B cell (primary cell): ENCODE results near the gene CASP2. TPM values are rescaled to one million over a fixed set of nuclear protein-coding genes. Genes with fewer than 3 reads are reported as not detected.

ENCODE experiments used
- ATAC-seq: fragments of 200-7000 bp; cut with Tn5 transposase; one replicate; pipeline ENCODE4 v1.10.0; 2021; ENCODE audit warnings: low read depth, mild to moderate bottlenecking, moderate number of reproducible peaks, moderate library complexity
- CTCF ChIA-PET: fragments of 350-600 bp; sonication (Branson Sonifier 250); formaldehyde crosslinking; loops from one replicate; lab custom pipeline; 2021; ENCODE audit warnings: antibody characterized with exemption, inconsistent platforms; lab: Charles Lee
- POLR2A ChIA-PET: fragments of 350-600 bp; sonication (Branson Sonifier 250); formaldehyde crosslinking; loops from one replicate; lab custom pipeline; 2021; ENCODE audit warnings: antibody characterized with exemption; lab: Charles Lee
- DNase-seq: peaks from one replicate; pipeline ENCODE4 v3.0.0; 2013
- H2AFZ ChIP-seq: 2 replicates; pipeline ENCODE4 v1.6.1; 2012; ENCODE audit warnings: mild to moderate bottlenecking, low read depth, low read length; ENCODE audit not compliant: insufficient read depth, poor library complexity, severe bottlenecking
- H3K27ac ChIP-seq, 2 donors: 1 replicate in 1 of 2; 2 replicates in 1 of 2; pipeline ENCODE4 v1.5.1; 2012 to 2013; ENCODE audit warnings: low read length in 2 of 2, mild to moderate bottlenecking in 2 of 2, moderate library complexity in 1 of 2
- H3K27me3 ChIP-seq, 4 experiments: fragments of 200-600 bp in 1 of 4; sonication (generic) in 1 of 4; replicated peaks in 1 of 4; 1 replicate in 2 of 4; 2 replicates in 2 of 4; pipeline versions ENCODE4 v1.6.1 to v1.7.0; 2013 to 2016; ENCODE audit warnings: low read length in 3 of 4, mild to moderate bottlenecking in 2 of 4, mixed read lengths in 1 of 4, moderate library complexity in 1 of 4; ENCODE audit not compliant: insufficient read depth in 4 of 4, control insufficient read depth in 3 of 4; ENCODE audit errors: control extremely low read depth in 1 of 4
- H3K36me3 ChIP-seq, 2 experiments: replicated peaks in 1 of 2; 1 replicate in 1 of 2; 2 replicates in 1 of 2; pipeline versions ENCODE4 v1.6.1 to v1.7.1; 2013; ENCODE audit warnings: low read length in 1 of 2; ENCODE audit not compliant: insufficient read depth in 2 of 2, control insufficient read depth in 1 of 2; ENCODE audit errors: control extremely low read depth in 1 of 2, extremely low read depth in 1 of 2
- H3K4me1 ChIP-seq, 2 donors: fragments of 200-600 bp in 1 of 2; sonication (generic) in 1 of 2; 1 replicate in 1 of 2; 2 replicates in 1 of 2; pipeline versions ENCODE4 v1.5.1 to v1.6.1; 2013 to 2017; ENCODE audit warnings: low read length in 2 of 2; ENCODE audit not compliant: control insufficient read depth in 2 of 2, insufficient read depth in 2 of 2
- H3K4me2 ChIP-seq: replicated peaks from 2 replicates; pipeline ENCODE3; 2012; ENCODE audit warnings: mild to moderate bottlenecking, low read depth, low read length; ENCODE audit not compliant: poor library complexity, severe bottlenecking
- H3K4me3 ChIP-seq, 5 experiments: fragments of 200-600 bp in 1 of 5; sonication (generic) in 1 of 5; 1 replicate in 3 of 5; 2 replicates in 2 of 5; pipeline versions ENCODE4 v1.5.1 to v1.7.0; 2011 to 2016; ENCODE audit warnings: low read length in 4 of 5, mild to moderate bottlenecking in 4 of 5, low read depth in 2 of 5, control low read depth in 1 of 5, moderate library complexity in 1 of 5; ENCODE audit not compliant: insufficient read depth in 1 of 5; ENCODE audit errors: control extremely low read depth in 1 of 5, extremely low read depth in 1 of 5
- H3K79me2 ChIP-seq: fragments of 200-600 bp; sonication (generic); one replicate; pipeline ENCODE4 v1.6.0; 2016; ENCODE audit warnings: low read length; ENCODE audit not compliant: control insufficient read depth, insufficient read depth
- H3K9ac ChIP-seq: fragments of 200-600 bp; sonication (generic); 2 replicates; pipeline ENCODE4 v1.6.1; 2017; ENCODE audit warnings: mild to moderate bottlenecking, low read length, moderate library complexity
- H3K9me3 ChIP-seq, 3 donors: one replicate each; pipeline versions ENCODE4 v1.6.1 to v1.7.1; 2013; ENCODE audit warnings: low read length in 2 of 3; ENCODE audit not compliant: control insufficient read depth in 2 of 3, insufficient read depth in 1 of 3; ENCODE audit errors: control extremely low read depth in 1 of 3
- H4K20me1 ChIP-seq: 2 replicates; pipeline ENCODE4 v1.6.0; 2012; ENCODE audit warnings: mild to moderate bottlenecking, low read length; ENCODE audit not compliant: insufficient read depth, control insufficient read depth, poor library complexity, severe bottlenecking
- H3K27ac Mint-ChIP-seq: one replicate; pipeline ENCODE4 v1.8.0; 2021; ENCODE audit warnings: mixed read lengths
- H3K27me3 Mint-ChIP-seq: one replicate; pipeline ENCODE4 v1.8.0; 2021; ENCODE audit warnings: mixed read lengths
- H3K4me1 Mint-ChIP-seq: one replicate; pipeline ENCODE4 v1.8.0; 2021; ENCODE audit warnings: mixed read lengths
- H3K4me3 Mint-ChIP-seq: one replicate; pipeline ENCODE4 v1.8.0; 2021; ENCODE audit warnings: mixed read lengths
- H3K9me3 Mint-ChIP-seq: one replicate; pipeline ENCODE4 v1.8.0; 2022; ENCODE audit warnings: mixed read lengths; ENCODE audit not compliant: insufficient read depth
- CTCF ChIP-seq: fragments of 200-600 bp; IDR thresholded peaks from one replicate; pipeline ENCODE4 v1.8.0; 2022; ENCODE audit warnings: antibody characterized with exemption, mild to moderate bottlenecking
- EZH2 ChIP-seq: IDR thresholded peaks from 2 replicates; pipeline ENCODE4 v1.6.1; 2012; ENCODE audit warnings: borderline replicate concordance, low read depth, mild to moderate bottlenecking, moderate library complexity, low read length; ENCODE audit not compliant: insufficient read depth, poor library complexity, severe bottlenecking
- WGBS: methylation state at CpG from one replicate; pipeline ENCODE4 v1.1.5; 2013; ENCODE audit warnings: missing lambda C conversion rate; ENCODE audit not compliant: insufficient coverage; 5-methylcytosine and 5-hydroxymethylcytosine counted together
- intact Hi-C: fragments of 100-400 bp; cut with micrococcal nuclease; formaldehyde crosslinking; loops from one replicate; pipeline ENCODE4 v1.10.0; 2022
- polyA plus RNA-seq: library from polyadenylated mRNA; depleted of rRNA; stranded (reverse); fragments of >200 nt; gene quantifications from 2 replicates; pipeline ENCODE4 v1.2.3, GENCODE V29; 2012
- small RNA-seq: library from RNA; depleted of rRNA; stranded (forward); fragments of <200 nt; gene quantifications from one replicate; pipeline ENCODE3, GENCODE V24; 2012; ENCODE audit warnings: low replicate concordance, low read depth; ENCODE audit not compliant: insufficient read length
- total RNA-seq, 2 donors: library from RNA; stranded (reverse); fragments of 120-200 nt in 1 of 2; gene quantifications; 1 replicate in 1 of 2; 2 replicates in 1 of 2; pipeline versions ENCODE4 v1.2.3 to v1.2.4, GENCODE V29; 2013 to 2022

Gene CASP2
- total and polyA plus RNA-seq, 2 donors (not counting 1 experiment from before 2014, with no cell fraction given), result 29.2 to 66.5 TPM

- Histone ChIP-seq H4K20me1 (no peaks in the 10 kb centered on the region), H2AFZ (no peak overlapping the region), H3K4me2 (no peak overlapping the region), H3K4me1 (no peaks in the 10 kb centered on the region), H3K27ac (no peak overlapping the region), H3K27me3 (peaks cover 0 to 18% (median 5%) of the 10 kb centered on the region in 4 experiments), H3K9ac (no peak overlapping the region), H3K9me3 (peaks cover 0 to 5% (median 0%) of the 10 kb centered on the region in 3 donors), H3K79me2 (no peaks in the 10 kb centered on the region), H3K36me3 (no peaks in the 10 kb centered on the region), H3K4me3 (no peak overlapping the region)
- POLR2A ChIA-PET, result no interaction called here
- no peaks in the 10 kb centered on the region for H3K9me3 Mint-ChIP-seq
- intact Hi-C loops, result no loop called here
- peaks cover 6% of the 10 kb centered on the region for H3K4me1 Mint-ChIP-seq
- H3K4me3 Mint-ChIP-seq, result no peak overlapping the region
- 87% methylated on average over 12 of the region's 13 CpGs for WGBS
- H3K27me3 Mint-ChIP-seq, result peaks cover 50% of the 10 kb centered on the region
- TF ChIP-seq CTCF (no peak), EZH2 (no peak)
- ATAC-seq (no peak), DNase-seq (no peak)
- CTCF ChIA-PET, result interaction anchor here (1.1 to 1.8 kb wide), 3 partner anchors 9 to 116 kb away, joined by 4 to 8 read pairs (median 5); no protein-coding TSS in a partner anchor
- H3K27ac Mint-ChIP-seq, result no peak overlapping the region
These were observed 68.4 kb downstream of the CASP2 start for GRCh38 chr7:143356414-143357050.

Small RNAs within 50 kb of the gene (small RNA-seq; reads per million reads assigned to genes)
- gene RN7SL481P (not detected), gene RN7SL535P (not detected)

Other genes starting within 250 kb of the CASP2 start
- gene OR6V1, start 236.0 kb upstream of the CASP2 start, total RNA-seq, result not detected in 2 replicates
- gene OR6V1, start 236.0 kb upstream of the CASP2 start, polyA plus RNA-seq, result not detected in 2 replicates
- not detected in 2 replicates for gene PIP, start 156.3 kb upstream of the CASP2 start, total RNA-seq
- gene PIP, start 156.3 kb upstream of the CASP2 start, polyA plus RNA-seq, result not detected in 2 replicates
- gene TAS2R39, start 104.9 kb upstream of the CASP2 start, total RNA-seq, result not detected in 2 replicates
- gene TAS2R39, start 104.9 kb upstream of the CASP2 start, polyA plus RNA-seq, result not detected in 2 replicates
- not detected in 2 replicates for gene TAS2R40, start 66.3 kb upstream of the CASP2 start, total RNA-seq
- gene TAS2R40, start 66.3 kb upstream of the CASP2 start, polyA plus RNA-seq, result not detected in 2 replicates
- gene GSTK1, start 24.9 kb upstream of the CASP2 start, total RNA-seq, result 181 and 183 TPM in 2 replicates
- 315 and 355 TPM in 2 replicates for gene GSTK1, start 24.9 kb upstream of the CASP2 start, polyA plus RNA-seq
- gene TMEM139, start 3.4 kb upstream of the CASP2 start, total RNA-seq, result not detected in 2 replicates
- 0.12 and 0.25 TPM in 2 replicates for gene TMEM139, start 3.4 kb upstream of the CASP2 start, polyA plus RNA-seq
- not detected in 2 replicates for gene CLCN1, start 27.8 kb downstream of the CASP2 start, total RNA-seq
- gene CLCN1, start 27.8 kb downstream of the CASP2 start, polyA plus RNA-seq, result not detected in 2 replicates
- gene FAM131B, start 74.4 kb downstream of the CASP2 start, total RNA-seq, result 0.05 and 0.12 TPM in 2 replicates
- not detected in 2 replicates for gene FAM131B, start 74.4 kb downstream of the CASP2 start, polyA plus RNA-seq
- 53.8 and 55.2 TPM in 2 replicates for gene ZYX, start 93.0 kb downstream of the CASP2 start, total RNA-seq
- 22.2 and 32.3 TPM in 2 replicates for gene ZYX, start 93.0 kb downstream of the CASP2 start, polyA plus RNA-seq
- 0.12 and 0.49 TPM in 2 replicates for gene EPHA1, start 120.5 kb downstream of the CASP2 start, total RNA-seq
- gene EPHA1, start 120.5 kb downstream of the CASP2 start, polyA plus RNA-seq, result 0.39 and 0.50 TPM in 2 replicates
- not detected in 2 replicates for gene TAS2R60, start 155.1 kb downstream of the CASP2 start, total RNA-seq
- gene TAS2R60, start 155.1 kb downstream of the CASP2 start, polyA plus RNA-seq, result not detected in 2 replicates
- not detected in 2 replicates for gene TAS2R41, start 189.5 kb downstream of the CASP2 start, total RNA-seq
- not detected in 2 replicates for gene TAS2R41, start 189.5 kb downstream of the CASP2 start, polyA plus RNA-seq